Hematopoietic multipotent progenitor cell treated with erythropoietin and hydrocortisone succinate and interleukin-3 and kit ligand, for 15 days (in vitro differentiated cells): Measurements from ENCODE around the gene ZNF385D.

Experiments
- DNase-seq: peaks from one replicate; pipeline ENCODE4 v3.0.0-alpha.2; 2015; ENCODE audit warnings: low spot score

ZNF385D gene, protein sequence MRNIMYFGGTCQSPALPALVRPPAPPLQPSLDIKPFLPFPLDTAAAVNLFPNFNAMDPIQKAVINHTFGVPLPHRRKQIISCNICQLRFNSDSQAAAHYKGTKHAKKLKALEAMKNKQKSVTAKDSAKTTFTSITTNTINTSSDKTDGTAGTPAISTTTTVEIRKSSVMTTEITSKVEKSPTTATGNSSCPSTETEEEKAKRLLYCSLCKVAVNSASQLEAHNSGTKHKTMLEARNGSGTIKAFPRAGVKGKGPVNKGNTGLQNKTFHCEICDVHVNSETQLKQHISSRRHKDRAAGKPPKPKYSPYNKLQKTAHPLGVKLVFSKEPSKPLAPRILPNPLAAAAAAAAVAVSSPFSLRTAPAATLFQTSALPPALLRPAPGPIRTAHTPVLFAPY

DNA sequence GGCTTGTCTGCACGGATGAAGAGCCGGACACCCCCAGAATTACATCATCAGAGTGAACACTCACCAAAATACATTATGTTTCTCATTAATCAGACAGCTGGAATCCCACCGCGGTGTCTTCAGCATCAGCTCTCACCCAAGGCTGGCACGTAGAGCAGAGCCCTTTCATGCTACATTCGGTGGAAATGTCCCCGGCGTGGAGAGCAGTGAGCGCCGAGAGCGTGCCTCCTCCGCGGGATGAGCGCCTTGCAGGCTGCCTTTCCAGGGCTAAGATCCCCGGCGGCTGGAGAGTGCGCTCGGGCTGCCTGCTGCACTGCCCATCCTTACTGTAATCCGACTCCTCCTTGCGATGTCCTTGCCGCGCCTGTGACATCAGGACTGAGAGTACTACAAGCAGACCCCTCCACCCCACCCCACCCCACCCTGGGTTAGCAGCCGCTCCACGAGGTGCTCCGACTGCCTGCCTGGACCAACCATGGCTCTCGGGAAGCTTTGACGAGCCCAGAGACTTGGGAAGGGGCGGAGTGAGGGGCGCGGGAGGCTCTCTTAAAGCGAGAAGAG is at the start of gene ZNF385D:
Gene ZNF385D (minus strand): TSS at position 380 of the 561 bp plus-strand sequence. CDS start 294 bp downstream, at position 86.
- no peak for DNase-seq

- no peak for DNase-seq
Measured at GRCh38 chr3:21798356-21799088, 47.5 kb upstream of the ZNF385D start.

GRCh38 chr3:21795921-21796320 is 44.9 kb upstream of the ZNF385D start:
- DNase-seq = no peak

DNA sequence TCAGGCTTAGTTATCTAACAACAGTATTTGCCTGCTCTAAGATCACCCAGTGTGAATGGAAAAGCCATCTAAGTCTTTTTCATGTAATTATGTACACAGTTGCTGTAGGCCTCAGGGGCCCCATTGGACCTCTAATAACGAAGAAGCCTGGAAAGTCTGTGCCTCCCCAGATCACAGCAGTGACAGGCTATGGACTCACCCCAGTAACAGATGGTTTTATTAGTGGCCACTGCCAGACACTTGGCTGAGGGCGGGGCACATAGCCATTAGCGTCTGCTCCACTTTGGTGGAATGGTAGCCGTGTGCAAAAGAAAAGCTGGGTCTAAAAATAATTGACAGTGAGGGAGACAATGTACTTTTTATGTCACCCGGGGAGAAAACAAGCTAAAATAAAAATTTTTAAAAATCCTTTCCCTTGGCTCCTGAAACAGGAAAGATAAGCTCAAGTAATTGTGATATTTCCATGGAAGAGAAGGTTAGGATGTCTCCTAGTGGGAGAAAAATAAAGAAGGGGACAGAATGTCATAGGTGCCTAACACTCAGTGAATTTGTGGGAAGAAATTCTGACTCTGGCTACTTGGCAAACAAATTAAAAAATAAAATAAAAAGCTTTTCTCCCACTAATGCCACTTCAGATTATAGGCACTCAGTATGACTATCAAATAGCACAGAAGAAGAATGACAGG is 44.3 kb upstream of the ZNF385D start:
- no peak for DNase-seq

- no peak for DNase-seq
Measured at GRCh38 chr3:21794291-21794690, 43.3 kb upstream of the ZNF385D start.

- DNase-seq = no peak
Measured at GRCh38 chr3:21792176-21792575, 41.2 kb upstream of the ZNF385D start.

- DNase-seq = no peak
Measured at GRCh38 chr3:21791356-21791755, 40.3 kb upstream of the ZNF385D start.

DNA sequence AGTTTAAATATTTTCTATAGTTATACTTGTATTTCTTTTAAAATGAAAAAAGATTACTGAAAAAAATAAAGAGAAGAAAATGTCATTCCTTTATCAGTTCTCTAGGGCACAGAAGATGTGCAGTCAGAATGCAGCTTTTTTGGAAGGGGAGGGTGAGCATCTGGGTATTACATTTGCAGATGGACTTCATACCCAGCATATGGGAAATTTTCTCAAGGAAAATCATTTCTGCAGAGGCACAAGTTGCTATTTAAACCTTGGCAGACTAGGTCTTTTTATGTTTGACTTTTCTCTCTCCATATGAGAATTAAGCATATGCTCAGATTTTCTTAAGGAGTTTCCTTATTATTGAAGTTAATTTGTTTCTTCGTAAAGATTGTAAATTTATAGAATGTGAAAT is 39.5 kb upstream of the ZNF385D start:
- no peak for DNase-seq

- no peak for DNase-seq
Measured at GRCh38 chr3:21789730-21790129, 38.7 kb upstream of the ZNF385D start.

DNA sequence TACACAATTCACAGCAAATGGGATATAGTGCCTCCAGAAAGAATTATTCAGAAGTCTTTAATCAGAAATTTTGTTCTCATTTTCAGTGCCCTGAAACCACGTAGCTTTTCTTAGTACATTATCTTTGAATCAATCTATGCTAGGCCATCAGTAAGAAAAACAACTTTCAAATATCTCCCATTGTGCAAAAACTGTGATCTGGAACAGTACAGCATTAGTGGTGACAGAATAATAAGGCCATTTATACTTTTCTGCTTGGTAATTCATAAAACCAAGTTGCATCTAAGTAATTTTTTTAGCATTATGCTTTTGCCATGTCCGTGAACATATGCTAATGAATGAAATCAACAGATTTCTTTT is 35.4 kb upstream of the ZNF385D start:
- DNase-seq = no peak

GRCh38 chr3:21785765-21786437 is 34.9 kb upstream of the ZNF385D start:
- DNase-seq = no peak

DNA sequence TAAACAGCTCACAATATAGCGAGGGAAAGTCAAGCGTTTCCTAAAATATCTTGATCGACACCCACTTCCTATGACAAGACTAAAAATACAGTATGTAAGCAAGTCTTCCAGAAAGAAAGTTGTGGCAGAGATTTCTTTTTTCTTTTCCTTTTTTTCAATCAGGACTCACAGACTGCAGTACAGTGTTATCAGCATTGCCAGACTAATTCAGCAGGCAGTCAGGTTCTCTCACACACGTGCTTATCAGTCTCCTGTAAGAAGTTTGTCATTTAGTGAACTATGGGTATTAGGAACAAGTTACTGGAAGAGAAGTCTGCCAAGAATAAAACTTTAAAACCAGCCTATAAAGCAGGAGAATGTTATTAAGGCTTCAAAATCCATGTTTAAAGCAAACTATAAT is 32.8 kb upstream of the ZNF385D start:
- no peak for DNase-seq

- no peak for DNase-seq
Measured at GRCh38 chr3:21781355-21781754, 30.3 kb upstream of the ZNF385D start.

DNA sequence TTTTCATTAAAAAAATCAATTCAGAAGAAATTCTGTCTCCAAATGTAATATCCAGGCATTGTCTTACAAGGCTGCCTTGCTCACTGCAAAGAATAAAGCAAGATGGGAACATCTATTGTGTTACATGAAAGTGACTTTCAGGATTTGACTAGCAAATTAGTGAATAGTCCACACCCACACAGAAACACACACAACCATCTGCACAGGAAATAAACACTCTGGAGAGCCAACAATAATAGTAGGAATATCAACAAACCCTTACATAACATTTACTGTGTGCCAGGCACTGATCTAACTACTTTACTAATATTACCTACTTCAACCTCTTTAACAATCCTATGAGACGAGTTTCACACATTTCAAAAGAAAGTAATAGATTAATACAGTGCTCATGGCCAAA is 28.9 kb upstream of the ZNF385D start:
- no peak for DNase-seq

GRCh38 chr3:21778715-21779114 is 27.7 kb upstream of the ZNF385D start:
- no peak for DNase-seq

DNA sequence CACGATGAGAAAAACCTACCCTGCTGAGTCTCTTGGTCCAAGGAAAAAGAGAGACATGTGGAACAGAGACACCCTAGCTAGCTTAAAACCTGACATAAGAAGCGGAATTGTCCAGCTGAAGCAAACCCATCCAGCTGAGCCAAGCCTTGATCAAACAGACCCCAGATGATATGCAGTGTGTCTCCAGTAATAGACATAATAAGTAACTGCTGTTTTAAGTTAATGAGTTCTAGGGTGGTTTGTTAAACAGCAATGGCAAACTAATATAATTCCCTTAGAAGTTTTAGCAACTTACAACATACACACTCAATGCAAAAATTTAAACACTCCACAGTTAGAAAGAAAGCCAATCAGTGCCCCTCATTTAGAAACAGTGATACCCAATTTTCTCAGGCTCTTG is 26.8 kb upstream of the ZNF385D start:
- no peak for DNase-seq

DNA sequence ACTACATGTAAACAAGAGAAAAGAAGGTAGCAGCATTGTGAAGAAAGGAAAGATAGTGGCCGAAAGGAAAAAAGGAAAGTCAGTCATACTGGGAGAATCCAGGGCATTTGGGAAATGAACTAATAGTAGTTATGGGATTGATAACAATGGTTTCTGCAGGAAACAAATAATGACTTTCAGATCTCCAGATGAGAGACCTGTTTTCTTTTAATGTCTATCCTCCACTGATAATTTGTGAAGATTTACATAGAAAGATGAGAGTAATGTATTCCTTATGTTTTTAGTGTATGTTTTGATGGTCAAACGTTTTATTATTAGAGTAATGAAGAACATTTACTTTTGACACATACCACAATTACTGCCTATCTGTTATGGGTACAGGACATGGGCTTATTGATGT is 15.0 kb upstream of the ZNF385D start:
- DNase-seq = no peak

GRCh38 chr3:21755896-21756295 is 4.9 kb upstream of the ZNF385D start:
- no peak for DNase-seq

- DNase-seq = no peak
Measured at GRCh38 chr3:21754839-21755238, 3.8 kb upstream of the ZNF385D start.

- DNase-seq = no peak
Measured at GRCh38 chr3:21752749-21753347, 1.8 kb upstream of the ZNF385D start.

- no peak for DNase-seq
Measured at GRCh38 chr3:21751886-21752285, 876 bp upstream of the ZNF385D start.
